Inflammatory macrophage (primary cell): Measurements from ENCODE around the gene BMP10.

Experiments used
- DNase-seq, 2 donors: peaks; one replicate each; pipeline ENCODE4 v3.0.0-alpha.2; 2020 to 2022

BMP10 gene

GRCh38 chr2:68889500-68889899 lies 18.3 kb upstream of the BMP10 start:
- DNase-seq = no peak

GRCh38 chr2:68889021-68889420 lies 17.8 kb upstream of the BMP10 start:
- no peak for DNase-seq

GRCh38 chr2:68888038-68888704 lies 17.0 kb upstream of the BMP10 start:
- no peak for DNase-seq

GRCh38 chr2:68885811-68886075 lies 14.5 kb upstream of the BMP10 start:
- DNase-seq = no peak

- DNase-seq = no peak
Measured at GRCh38 chr2:68885074-68885810, 14.0 kb upstream of the BMP10 start.

GRCh38 chr2:68880213-68880612 lies 9.0 kb upstream of the BMP10 start:
- no peak for DNase-seq

- no peak for DNase-seq
Measured at GRCh38 chr2:68879296-68879695, 8.1 kb upstream of the BMP10 start.

GRCh38 chr2:68878753-68879152 lies 7.6 kb upstream of the BMP10 start:
- DNase-seq = no peak

- DNase-seq = peak in 1 of 2 donors; percentile 12
Measured at GRCh38 chr2:68878071-68878711, 7.0 kb upstream of the BMP10 start.

- DNase-seq = no peak
Measured at GRCh38 chr2:68877079-68877772, 6.0 kb upstream of the BMP10 start.

GRCh38 chr2:68870215-68870614 lies 982 bp downstream of the BMP10 start:
- DNase-seq = no peak

GRCh38 chr2:68865108-68865507 lies 6.1 kb downstream of the BMP10 start:
- DNase-seq = no peak

GRCh38 chr2:68863996-68864395 lies 7.2 kb downstream of the BMP10 start:
- DNase-seq = no peak

GRCh38 chr2:68862889-68863288 lies 8.3 kb downstream of the BMP10 start:
- DNase-seq = no peak

- peak; percentile 72 to 76 for DNase-seq
Measured at GRCh38 chr2:68861330-68861729, 9.9 kb downstream of the BMP10 start.

GRCh38 chr2:68860111-68860510 lies 11.1 kb downstream of the BMP10 start:
- DNase-seq = no peak

- DNase-seq = peak; percentile 63 to 67
Measured at GRCh38 chr2:68857855-68858456, 13.2 kb downstream of the BMP10 start.

GRCh38 chr2:68857202-68857845 lies 13.9 kb downstream of the BMP10 start:
- no peak for DNase-seq

GRCh38 chr2:68855550-68855949 lies 15.6 kb downstream of the BMP10 start:
- no peak for DNase-seq

GRCh38 chr2:68854476-68854875 lies 16.7 kb downstream of the BMP10 start:
- peak in 1 of 2 donors; percentile 35 for DNase-seq

- no peak for DNase-seq
Measured at GRCh38 chr2:68853915-68854314, 17.3 kb downstream of the BMP10 start.

GRCh38 chr2:68853035-68853434 lies 18.2 kb downstream of the BMP10 start:
- no peak for DNase-seq

GRCh38 chr2:68850524-68850923 lies 20.7 kb downstream of the BMP10 start:
- DNase-seq = no peak
